NT2/D1 (cell line): ENCODE results near the gene RAB5B.

ENCODE experiments used
- SUZ12 ChIP-seq: IDR thresholded peaks from 2 replicates; pipeline ENCODE4 v1.6.1; 2011; ENCODE audit not compliant: insufficient read length, insufficient read depth; ENCODE audit errors: extremely low read depth
- YY1 ChIP-seq: IDR thresholded peaks from 2 replicates; pipeline ENCODE4 v1.6.1; 2011; ENCODE audit not compliant: insufficient read length, insufficient read depth
- ZNF274 ChIP-seq: IDR thresholded peaks from 2 replicates; pipeline ENCODE4 v1.6.1; 2011; ENCODE audit warnings: mild to moderate bottlenecking, low read depth, low read length

DNA sequence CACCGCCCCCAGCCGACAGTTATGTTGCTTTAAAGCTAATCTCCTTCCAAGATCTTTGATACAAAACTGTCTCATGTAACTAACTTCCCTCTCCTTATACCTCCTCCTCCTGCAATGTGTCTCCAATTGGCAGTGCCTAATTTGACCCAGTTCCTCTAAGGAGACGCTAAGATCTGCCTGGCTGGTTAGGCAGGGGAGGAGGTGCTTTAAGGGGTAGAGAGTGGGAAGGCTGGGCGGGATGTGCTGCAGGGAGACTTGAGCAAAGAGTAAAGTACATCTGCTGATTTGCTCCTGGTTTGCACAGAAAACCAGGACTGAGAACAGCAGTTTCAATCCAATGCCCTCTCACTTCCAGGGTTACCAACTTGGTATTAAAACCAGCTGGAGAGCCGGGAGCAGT, 39.6 kb downstream of the RAB5B start:
- TF ChIP-seq YY1 (no peak), SUZ12 (no peak), ZNF274 (no peak)
